HepG2 (cell line): ENCODE measurements around the gene FGD3. TPM values are rescaled to one million over a fixed set of nuclear protein-coding genes. Genes with fewer than 3 reads are reported as not detected.

Experiments
- ATAC-seq: fragments of 200-7000 bp; cut with Tn5 transposase; 3 replicates; pipeline ENCODE4 v1.9.1; 2020; ENCODE audit warnings: mild to moderate bottlenecking, moderate library complexity
- BruUV-seq: library from RNA; stranded (reverse); fragments of 400-500 nt; replicated peaks from 2 replicates; lab custom pipeline; 2021; lab: Mats Ljungman, UMichigan
- CTCF ChIA-PET: fragments of 300-600 bp; formaldehyde crosslinking; extraction: SDS; loops from one replicate; lab custom pipeline; 2021; ENCODE audit warnings: low total read pairs, inconsistent platforms, low intra/inter-chr PET ratio; lab: Yijun Ruan, JAX
- POLR2A ChIA-PET: fragments of 350-600 bp; sonication (Branson Sonifier 250); formaldehyde crosslinking; loops from one replicate; lab custom pipeline; 2020; ENCODE audit warnings: antibody characterized with exemption, inconsistent platforms; lab: Yijun Ruan, JAX
- DNase-seq: peaks from one replicate; pipeline ENCODE4 v3.0.0-alpha.2; 2015; ENCODE audit warnings: low spot score
- FAIRE-seq: peaks from 3 replicates; lab custom pipeline; 2011; peaks lifted over from hg19 to GRCh38; lab: Jason Lieb, UNC
- H2AFZ ChIP-seq: one replicate; pipeline ENCODE4 v1.6.1; 2011; ENCODE audit warnings: low read length, inconsistent platforms
- H3K27ac ChIP-seq: fragments of 300-600 bp; 3 replicates; pipeline ENCODE4 v1.8.0; 2011; ENCODE audit warnings: mixed run types, mild to moderate bottlenecking, mixed read lengths, low read length, inconsistent platforms; ENCODE audit not compliant: insufficient read depth; ENCODE audit errors: extremely low read length
- H3K27me3 ChIP-seq, 2 experiments: fragments of 200-600 bp in 1 of 2; 2 replicates in 1 of 2; 3 replicates in 1 of 2; pipeline versions ENCODE4 v1.6.0 to v1.8.0; 2011; ENCODE audit warnings: low read length in 2 of 2, mild to moderate bottlenecking in 2 of 2, moderate library complexity in 2 of 2, inconsistent platforms in 1 of 2; ENCODE audit not compliant: insufficient read depth in 2 of 2, control insufficient read depth in 1 of 2
- H3K36me3 ChIP-seq, 2 experiments: fragments of 200-600 bp in 1 of 2; replicated peaks in 1 of 2; 2 replicates in 1 of 2; 3 replicates in 1 of 2; pipeline versions ENCODE4 v1.5.1 to v1.8.0; 2011; ENCODE audit warnings: low read length in 2 of 2, inconsistent platforms in 1 of 2; ENCODE audit not compliant: insufficient read depth in 2 of 2, control insufficient read depth in 1 of 2
- H3K4me1 ChIP-seq: 2 replicates; pipeline ENCODE4 v1.5.1; 2012; ENCODE audit warnings: low read length, inconsistent platforms; ENCODE audit not compliant: insufficient read depth
- H3K4me2 ChIP-seq: 2 replicates; pipeline ENCODE4 v1.6.0; 2011; ENCODE audit warnings: low read depth, low read length, inconsistent platforms
- H3K4me3 ChIP-seq, 3 experiments: fragments of 200-600 bp in 1 of 3; sonication (generic), shearing (Covaris generic) in 1 of 3; replicated peaks in 1 of 3; 2 replicates each; pipeline ENCODE4 v1.5.1; 2011 to 2016; ENCODE audit warnings: low read length in 3 of 3, inconsistent platforms in 2 of 3, low read depth in 2 of 3, mild to moderate bottlenecking in 2 of 3, control low read depth in 1 of 3, mixed read lengths in 1 of 3; ENCODE audit not compliant: insufficient read depth in 1 of 3
- H3K79me2 ChIP-seq: one replicate; pipeline ENCODE4 v1.6.1; 2011; ENCODE audit warnings: low read length, inconsistent platforms; ENCODE audit not compliant: insufficient read depth
- H3K9ac ChIP-seq: 2 replicates; pipeline ENCODE4 v1.6.0; 2011; ENCODE audit warnings: mild to moderate bottlenecking, low read depth, low read length, inconsistent platforms; ENCODE audit not compliant: insufficient read depth
- H3K9me3 ChIP-seq: 2 replicates; pipeline ENCODE4 v1.5.1; 2012; ENCODE audit warnings: mild to moderate bottlenecking, low read length
- H4K20me1 ChIP-seq: 2 replicates; pipeline ENCODE4 v1.6.0; 2011; ENCODE audit warnings: inconsistent platforms, mild to moderate bottlenecking, low read length, moderate library complexity; ENCODE audit not compliant: insufficient read depth
- ATF7 ChIP-seq, 2 experiments: fragments of 450-650 bp in 1 of 2; sonication (generic) in 1 of 2; formaldehyde crosslinking in 1 of 2; IDR thresholded peaks; 2 replicates each; pipeline versions ENCODE4 v1.4.0 to v1.6.1; 2016 to 2020; ENCODE audit warnings: antibody characterized with exemption in 1 of 2, mild to moderate bottlenecking in 1 of 2, missing genetic modification reagents in 1 of 2
- GATAD1 ChIP-seq: IDR thresholded peaks from 2 replicates; pipeline ENCODE4 v1.6.1; 2016; ENCODE audit warnings: missing genetic modification reagents, missing compliant biosample characterization
- HNRNPL ChIP-seq: fragments of 200-400 bp; formaldehyde crosslinking; IDR thresholded peaks from 2 replicates; pipeline ENCODE4 v1.6.1; 2017; ENCODE audit warnings: mild to moderate bottlenecking, low read depth, low read length
- ISL2 ChIP-seq: sonication (generic); formaldehyde crosslinking; IDR thresholded peaks from 2 replicates; pipeline ENCODE4 v1.5.0; 2020; ENCODE audit warnings: missing genetic modification reagents
- MBNL3 ChIP-seq: fragments of 250-450 bp; sonication (Bioruptor Pico); conservative IDR thresholded peaks from 2 replicates; pipeline ENCODE4 v1.8.0; 2022; ENCODE audit warnings: mild to moderate bottlenecking, inconsistent platforms
- MED13 ChIP-seq: sonication (generic); formaldehyde crosslinking; IDR thresholded peaks from 2 replicates; pipeline ENCODE4 v1.5.0; 2020; ENCODE audit warnings: missing genetic modification reagents
- NR3C1 ChIP-seq: sonication (generic); formaldehyde crosslinking; IDR thresholded peaks from 2 replicates; pipeline ENCODE4 v1.4.0; 2020; ENCODE audit warnings: missing genetic modification reagents
- SP2 ChIP-seq: sonication (generic); formaldehyde crosslinking; IDR thresholded peaks from 2 replicates; pipeline ENCODE4 v1.5.1; 2020; ENCODE audit warnings: mild to moderate bottlenecking, missing genetic modification reagents
- SRSF4 ChIP-seq: fragments of 200-400 bp; formaldehyde crosslinking; IDR thresholded peaks from one replicate; pipeline ENCODE4 v1.6.1; 2018; ENCODE audit warnings: mild to moderate bottlenecking, low read depth, low read length, moderate library complexity; ENCODE audit not compliant: poor library complexity, severe bottlenecking
- TEAD2 ChIP-seq: sonication (generic); formaldehyde crosslinking; IDR thresholded peaks from 2 replicates; pipeline ENCODE4 v1.9.0; 2021; ENCODE audit warnings: missing genetic modification reagents
- U2AF1 ChIP-seq: fragments of 200-400 bp; formaldehyde crosslinking; optimal IDR thresholded peaks from 2 replicates; pipeline ENCODE3; 2017; ENCODE audit warnings: mild to moderate bottlenecking, low read depth, low read length
- ZFYVE20 ChIP-seq: sonication (generic); formaldehyde crosslinking; IDR thresholded peaks from 2 replicates; pipeline ENCODE4 v1.8.0; 2023; ENCODE audit warnings: low read depth, mild to moderate bottlenecking, moderate library complexity, missing genetic modification reagents, borderline replicate concordance
- ZNF30 ChIP-seq: sonication (generic); formaldehyde crosslinking; IDR thresholded peaks from 2 replicates; pipeline ENCODE4 v1.5.0; 2020; ENCODE audit warnings: mild to moderate bottlenecking, missing genetic modification reagents
- ZNF724P ChIP-seq: sonication (generic); formaldehyde crosslinking; IDR thresholded peaks from 2 replicates; pipeline ENCODE4 v1.8.0; 2022; ENCODE audit warnings: missing genetic modification reagents, borderline replicate concordance
- ZNF891 ChIP-seq: sonication (generic); formaldehyde crosslinking; IDR thresholded peaks from 2 replicates; pipeline ENCODE4 v1.5.0; 2020; ENCODE audit warnings: mild to moderate bottlenecking, missing genetic modification reagents
- ZSCAN20 ChIP-seq: sonication (generic); formaldehyde crosslinking; IDR thresholded peaks from 2 replicates; pipeline ENCODE4 v1.4.0; 2020; ENCODE audit warnings: missing genetic modification reagents, mild to moderate bottlenecking, borderline replicate concordance
- whole genome bisulfite sequencing: methylation state at CpG from one replicate; pipeline ENCODE4 v1.1.6; 2017; ENCODE audit warnings: low lambda C conversion rate; 5-methylcytosine and 5-hydroxymethylcytosine counted together
- in situ Hi-C: cut with HindIII; loops from 2 replicates; pipeline ENCODE4 v1.10.0; 2017; ENCODE audit warnings: low pct_unique_long_range_greater_than_20kb; ENCODE audit not compliant: extremely low pct_ligation_motif_present
- intact Hi-C: fragments of 100-400 bp; cut with micrococcal nuclease; formaldehyde crosslinking; loops from one replicate; pipeline ENCODE4 v1.10.0; 2022; ENCODE audit not compliant: unreplicated experiment
- polyA plus RNA-seq, 8 experiments: library from polyadenylated mRNA; depleted of rRNA in 3 of 8; stranded (reverse) in 7 of 8; unstranded in 1 of 8; fragments of >200 nt; fragmentation: Illumina TruSeq in 4 of 8; extraction: Trizol in 4 of 8; gene quantifications; 2 replicates each; pipeline versions ENCODE4 v1.2.1 to v1.2.3, GENCODE V29; 2011 to 2016; ENCODE audit warnings: low read depth in 4 of 8, missing spikeins in 1 of 8, mixed read lengths in 1 of 8; ENCODE audit not compliant: insufficient read depth in 1 of 8
- total RNA-seq, 5 experiments: library from RNA; depleted of rRNA; stranded (reverse); fragments of >200 nt; fragmentation: Illumina TruSeq; extraction: Trizol; gene quantifications; 2 replicates each; pipeline ENCODE4 v1.2.3, GENCODE V29; 2016; ENCODE audit warnings: low read depth in 1 of 5
- TF ChIP-seq, protein P1 (sequence below): sonication (generic); formaldehyde crosslinking; IDR thresholded peaks from 2 replicates; pipeline ENCODE4 v1.5.0; 2020; ENCODE audit warnings: missing genetic modification reagents
- TF ChIP-seq, protein P2 (sequence below): sonication (generic); formaldehyde crosslinking; conservative IDR thresholded peaks from 2 replicates; pipeline ENCODE4 v1.8.0; 2022; ENCODE audit warnings: low read depth, missing genetic modification reagents
- TF ChIP-seq, protein P3 (sequence below): sonication (generic); formaldehyde crosslinking; IDR thresholded peaks from 2 replicates; pipeline ENCODE4 v1.4.0; 2020; ENCODE audit warnings: mild to moderate bottlenecking, missing genetic modification reagents, borderline replicate concordance
- TF ChIP-seq, protein P4 (sequence below), 2 experiments: fragments of 450-650 bp in 1 of 2; sonication (generic) in 1 of 2; formaldehyde crosslinking; IDR thresholded peaks; 2 replicates each; pipeline versions ENCODE4 v1.5.0 to v1.8.0; 2020 to 2022; ENCODE audit warnings: mild to moderate bottlenecking in 1 of 2, missing genetic modification reagents in 1 of 2

Gene FGD3
- total and polyA plus RNA-seq, 2 of the 13 experiments (the other 11 are each of a cell fraction or from before 2014, with no cell fraction given) = 0.53 to 1.1 TPM

DNA sequence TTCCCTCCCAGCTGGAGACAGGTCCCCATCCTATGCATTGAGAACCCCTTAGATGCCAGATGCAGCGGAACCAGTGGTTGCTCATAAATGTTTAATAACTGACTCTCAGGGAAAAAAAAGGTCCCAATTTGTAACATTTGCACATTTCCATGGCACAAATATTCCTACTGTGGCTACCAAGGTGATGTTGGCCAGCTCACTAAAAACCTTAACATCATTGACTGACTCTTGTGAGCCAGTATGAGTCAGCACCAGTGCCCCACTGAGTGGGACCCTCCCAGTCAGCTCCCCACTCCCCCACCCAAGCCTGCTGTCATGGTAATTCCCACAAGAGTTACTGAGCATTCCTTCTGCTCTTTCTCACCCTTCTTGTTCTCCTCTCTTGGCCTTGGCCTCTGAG lies 26.9 kb upstream of the FGD3 start (continued):
- TF ChIP-seq, protein P1, sequence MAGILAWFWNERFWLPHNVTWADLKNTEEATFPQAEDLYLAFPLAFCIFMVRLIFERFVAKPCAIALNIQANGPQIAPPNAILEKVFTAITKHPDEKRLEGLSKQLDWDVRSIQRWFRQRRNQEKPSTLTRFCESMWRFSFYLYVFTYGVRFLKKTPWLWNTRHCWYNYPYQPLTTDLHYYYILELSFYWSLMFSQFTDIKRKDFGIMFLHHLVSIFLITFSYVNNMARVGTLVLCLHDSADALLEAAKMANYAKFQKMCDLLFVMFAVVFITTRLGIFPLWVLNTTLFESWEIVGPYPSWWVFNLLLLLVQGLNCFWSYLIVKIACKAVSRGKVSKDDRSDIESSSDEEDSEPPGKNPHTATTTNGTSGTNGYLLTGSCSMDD = no peak
- TF ChIP-seq HNRNPL (no peak), MBNL3 (no peak), MED13 (no peak), SRSF4 (no peak), SP2 (CRISPR knock-in tag) (no peak), GATAD1 (CRISPR knock-in tag) (no peak), ZNF724P (CRISPR knock-in tag) (no peak)

DNA sequence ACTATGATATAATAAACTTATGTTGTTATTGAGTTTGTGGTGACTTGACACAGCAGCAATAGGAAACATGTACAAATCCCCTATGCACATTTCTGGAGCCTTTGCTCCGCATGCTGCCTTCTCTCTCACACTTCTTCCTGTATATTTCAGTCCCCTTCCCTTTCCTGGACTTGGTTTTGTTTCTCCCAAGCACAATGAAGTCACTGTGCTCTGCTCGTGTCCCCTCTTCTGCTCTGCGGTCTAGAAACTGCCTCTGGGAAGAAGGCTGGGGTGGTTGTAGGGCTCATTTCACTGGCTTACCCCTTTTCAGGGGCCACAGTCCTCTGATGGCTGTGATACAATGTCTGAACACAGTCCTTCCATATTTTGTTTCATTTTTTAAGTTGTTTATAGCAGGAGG lies 15.7 kb upstream of the FGD3 start:
- Histone ChIP-seq H2AFZ (no peak overlapping the region), H4K20me1 (no peaks in the 10 kb centered on the region), H3K4me2 (no peak overlapping the region), H3K4me1 (no peaks in the 10 kb centered on the region), H3K9me3 (no peaks in the 10 kb centered on the region), H3K79me2 (no peaks in the 10 kb centered on the region), H3K27me3 (0 out of 5 replicates have a peak, but pooled peaks cover 0 to 2% of the 10 kb centered on the region in 2 experiments), H3K27ac (no peak overlapping the region), H3K9ac (no peak overlapping the region), H3K36me3 (no peaks in the 10 kb centered on the region), H3K4me3 (no peak overlapping the region)
- ATAC-seq (no peak), DNase-seq (no peak), FAIRE-seq (no peak)
- CTCF ChIA-PET = no interaction called here
- no TSS peak for BruUV-seq
- in situ Hi-C loops = no loop called here
- POLR2A ChIA-PET = no interaction called here
- WGBS = 13% methylated on average over 3 of the region's 3 CpGs
- intact Hi-C loops = no loop called here
- TF ChIP-seq ZNF891 (no peak), ZFYVE20 (CRISPR knock-in tag) (no peak), TEAD2 (CRISPR knock-in tag) (no peak), ATF7 (IDR thresholded peaks at IDR 0.05) (no peak), ATF7 (CRISPR knock-in tag; IDR thresholded peaks at IDR 0.05) (no peak), ISL2 (CRISPR knock-in tag) (no peak), ZSCAN20 (CRISPR knock-in tag) (no peak), NR3C1 (CRISPR knock-in tag) (no peak), ZNF30 (no peak), U2AF1 (no peak)
- TF ChIP-seq, protein P2, sequence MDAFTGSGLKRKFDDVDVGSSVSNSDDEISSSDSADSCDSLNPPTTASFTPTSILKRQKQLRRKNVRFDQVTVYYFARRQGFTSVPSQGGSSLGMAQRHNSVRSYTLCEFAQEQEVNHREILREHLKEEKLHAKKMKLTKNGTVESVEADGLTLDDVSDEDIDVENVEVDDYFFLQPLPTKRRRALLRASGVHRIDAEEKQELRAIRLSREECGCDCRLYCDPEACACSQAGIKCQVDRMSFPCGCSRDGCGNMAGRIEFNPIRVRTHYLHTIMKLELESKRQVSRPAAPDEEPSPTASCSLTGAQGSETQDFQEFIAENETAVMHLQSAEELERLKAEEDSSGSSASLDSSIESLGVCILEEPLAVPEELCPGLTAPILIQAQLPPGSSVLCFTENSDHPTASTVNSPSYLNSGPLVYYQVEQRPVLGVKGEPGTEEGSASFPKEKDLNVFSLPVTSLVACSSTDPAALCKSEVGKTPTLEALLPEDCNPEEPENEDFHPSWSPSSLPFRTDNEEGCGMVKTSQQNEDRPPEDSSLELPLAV (CRISPR knock-in tag) = no peak
- TF ChIP-seq, protein P3, sequence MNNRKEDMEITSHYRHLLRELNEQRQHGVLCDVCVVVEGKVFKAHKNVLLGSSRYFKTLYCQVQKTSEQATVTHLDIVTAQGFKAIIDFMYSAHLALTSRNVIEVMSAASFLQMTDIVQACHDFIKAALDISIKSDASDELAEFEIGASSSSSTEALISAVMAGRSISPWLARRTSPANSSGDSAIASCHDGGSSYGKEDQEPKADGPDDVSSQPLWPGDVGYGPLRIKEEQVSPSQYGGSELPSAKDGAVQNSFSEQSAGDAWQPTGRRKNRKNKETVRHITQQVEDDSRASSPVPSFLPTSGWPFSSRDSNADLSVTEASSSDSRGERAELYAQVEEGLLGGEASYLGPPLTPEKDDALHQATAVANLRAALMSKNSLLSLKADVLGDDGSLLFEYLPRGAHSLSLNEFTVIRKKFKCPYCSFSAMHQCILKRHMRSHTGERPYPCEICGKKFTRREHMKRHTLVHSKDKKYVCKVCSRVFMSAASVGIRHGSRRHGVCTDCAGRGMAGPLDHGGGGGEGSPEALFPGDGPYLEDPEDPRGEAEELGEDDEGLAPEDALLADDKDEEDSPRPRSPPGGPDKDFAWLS (CRISPR knock-in tag) = no peak
- TF ChIP-seq, protein P4, sequence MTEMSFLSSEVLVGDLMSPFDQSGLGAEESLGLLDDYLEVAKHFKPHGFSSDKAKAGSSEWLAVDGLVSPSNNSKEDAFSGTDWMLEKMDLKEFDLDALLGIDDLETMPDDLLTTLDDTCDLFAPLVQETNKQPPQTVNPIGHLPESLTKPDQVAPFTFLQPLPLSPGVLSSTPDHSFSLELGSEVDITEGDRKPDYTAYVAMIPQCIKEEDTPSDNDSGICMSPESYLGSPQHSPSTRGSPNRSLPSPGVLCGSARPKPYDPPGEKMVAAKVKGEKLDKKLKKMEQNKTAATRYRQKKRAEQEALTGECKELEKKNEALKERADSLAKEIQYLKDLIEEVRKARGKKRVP (CRISPR knock-in tag; IDR thresholded peaks at IDR 0.05) = no peak
